GM18909 (cell line): Measurements from ENCODE around the gene ACSM6.

ENCODE experiments used
- ATAC-seq: cut with Tn5 transposase; IDR thresholded peaks from one replicate; pipeline ENCODE4 v1.9.1; 2021; ENCODE audit warnings: mild to moderate bottlenecking; ENCODE audit not compliant: unreplicated experiment, poor library complexity

ACSM6 gene

GRCh38 chr10:95242581-95243317 lies 48.7 kb downstream of the ACSM6 start:
- ATAC-seq = no peak

GRCh38 chr10:95243318-95243617 lies 49.2 kb downstream of the ACSM6 start:
- no peak for ATAC-seq

GRCh38 chr10:95244152-95244551 lies 50.1 kb downstream of the ACSM6 start:
- ATAC-seq = no peak

- ATAC-seq = peak; percentile 88
Measured at GRCh38 chr10:95245425-95246055, 51.5 kb downstream of the ACSM6 start.

GRCh38 chr10:95246582-95247051 lies 52.6 kb downstream of the ACSM6 start:
- no peak for ATAC-seq

GRCh38 chr10:95247200-95247880 lies 53.3 kb downstream of the ACSM6 start:
- ATAC-seq = no peak

GRCh38 chr10:95247881-95248583 lies 54.0 kb downstream of the ACSM6 start:
- ATAC-seq = no peak

GRCh38 chr10:95248989-95249388 lies 55.0 kb downstream of the ACSM6 start:
- no peak for ATAC-seq

GRCh38 chr10:95249467-95249866 lies 55.4 kb downstream of the ACSM6 start:
- no peak for ATAC-seq

- no peak for ATAC-seq
Measured at GRCh38 chr10:95250856-95251255, 56.8 kb downstream of the ACSM6 start.

GRCh38 chr10:95253007-95253406 lies 59.0 kb downstream of the ACSM6 start:
- no peak for ATAC-seq

GRCh38 chr10:95253686-95254085 lies 59.6 kb downstream of the ACSM6 start:
- ATAC-seq = no peak

- ATAC-seq = no peak
Measured at GRCh38 chr10:95254629-95255028, 60.6 kb downstream of the ACSM6 start.

GRCh38 chr10:95256268-95256667 lies 62.2 kb downstream of the ACSM6 start:
- ATAC-seq = no peak

- no peak for ATAC-seq
Measured at GRCh38 chr10:95257849-95258248, 63.8 kb downstream of the ACSM6 start.

- ATAC-seq = no peak
Measured at GRCh38 chr10:95260397-95260881, 66.4 kb downstream of the ACSM6 start.

GRCh38 chr10:95260909-95261552 lies 67.0 kb downstream of the ACSM6 start:
- ATAC-seq = no peak

- ATAC-seq = no peak
Measured at GRCh38 chr10:95261926-95262325, 67.9 kb downstream of the ACSM6 start.

- no peak for ATAC-seq
Measured at GRCh38 chr10:95262763-95263518, 68.9 kb downstream of the ACSM6 start.

- no peak for ATAC-seq
Measured at GRCh38 chr10:95263864-95264226, 69.8 kb downstream of the ACSM6 start.
